ENCODE measurements around the gene TDRD15. TPM values are rescaled to one million over a fixed set of nuclear protein-coding genes. Genes with fewer than 3 reads are reported as not detected.
"Not testable (repeated sequence)": the region's sequence is repeated elsewhere in the genome, so short reads cannot be mapped to it uniquely, and the experiment has no call there.

The TDRD15 gene
- total RNA-seq, 1 donor from 2014 or later: 0.05 TPM

DNA sequence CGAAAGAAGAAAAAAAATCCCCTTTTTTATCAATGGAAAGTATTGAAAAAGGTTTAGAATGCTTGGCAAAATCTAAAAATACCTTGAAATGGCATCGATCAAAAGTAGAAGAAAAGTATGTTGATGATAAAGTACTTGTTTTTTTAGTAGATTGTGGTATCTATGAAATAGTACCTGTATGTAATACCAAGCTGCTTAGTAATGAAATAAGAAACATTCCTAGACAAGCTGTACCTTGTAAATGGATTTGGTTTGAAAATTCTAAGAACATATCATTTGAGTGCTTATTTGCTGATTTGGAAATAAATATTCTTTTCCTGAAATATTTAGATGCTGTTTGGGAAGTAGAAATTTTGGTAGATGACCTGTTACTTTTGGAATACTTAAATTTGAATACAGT is 18.4 kb downstream of the TDRD15 start:
- Mint-ChIP-seq H3K36me3 (ENCODE audit: low read depth, unreplicated experiment) (no peaks in the 10 kb centered on the region), H3K9me3 (ENCODE audit: unreplicated experiment) (no peaks in the 10 kb centered on the region), H3K27ac (ENCODE audit: unreplicated experiment) (no peak overlapping the region), H3K27me3 (ENCODE audit: unreplicated experiment) (no peaks in the 10 kb centered on the region), H3K4me1 (ENCODE audit: unreplicated experiment) (no peaks in the 10 kb centered on the region), H3K4me3 (ENCODE audit: unreplicated experiment) (no peak overlapping the region)
- DNase-seq (ENCODE audit: low spot score): no peak
- TF ChIP-seq, protein P1, sequence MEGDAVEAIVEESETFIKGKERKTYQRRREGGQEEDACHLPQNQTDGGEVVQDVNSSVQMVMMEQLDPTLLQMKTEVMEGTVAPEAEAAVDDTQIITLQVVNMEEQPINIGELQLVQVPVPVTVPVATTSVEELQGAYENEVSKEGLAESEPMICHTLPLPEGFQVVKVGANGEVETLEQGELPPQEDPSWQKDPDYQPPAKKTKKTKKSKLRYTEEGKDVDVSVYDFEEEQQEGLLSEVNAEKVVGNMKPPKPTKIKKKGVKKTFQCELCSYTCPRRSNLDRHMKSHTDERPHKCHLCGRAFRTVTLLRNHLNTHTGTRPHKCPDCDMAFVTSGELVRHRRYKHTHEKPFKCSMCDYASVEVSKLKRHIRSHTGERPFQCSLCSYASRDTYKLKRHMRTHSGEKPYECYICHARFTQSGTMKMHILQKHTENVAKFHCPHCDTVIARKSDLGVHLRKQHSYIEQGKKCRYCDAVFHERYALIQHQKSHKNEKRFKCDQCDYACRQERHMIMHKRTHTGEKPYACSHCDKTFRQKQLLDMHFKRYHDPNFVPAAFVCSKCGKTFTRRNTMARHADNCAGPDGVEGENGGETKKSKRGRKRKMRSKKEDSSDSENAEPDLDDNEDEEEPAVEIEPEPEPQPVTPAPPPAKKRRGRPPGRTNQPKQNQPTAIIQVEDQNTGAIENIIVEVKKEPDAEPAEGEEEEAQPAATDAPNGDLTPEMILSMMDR (IDR thresholded peaks at IDR 0.05; ENCODE audit: unreplicated experiment): no peak

DNA sequence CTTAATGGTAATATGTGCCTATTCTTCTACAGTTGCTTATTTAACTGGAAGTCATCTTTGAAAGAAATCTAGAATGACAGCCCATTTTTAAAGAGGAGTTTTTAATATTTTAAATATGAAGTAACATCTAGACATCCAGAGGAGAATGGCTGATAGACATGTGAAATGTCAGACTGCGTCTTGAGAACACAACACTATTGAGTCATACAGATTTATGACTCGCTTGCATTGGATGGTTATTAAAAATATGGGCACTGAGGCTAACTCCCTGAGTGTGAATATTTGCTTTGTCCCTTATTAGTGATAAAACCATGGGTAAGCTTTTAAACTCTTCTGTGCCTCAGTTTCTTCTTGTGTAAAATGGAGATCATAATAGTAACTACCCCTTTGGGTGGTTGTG is 22.9 kb downstream of the TDRD15 start:
- Mint-ChIP-seq H3K9me3 (ENCODE audit: unreplicated experiment) (no peaks in the 10 kb centered on the region), H3K27ac (ENCODE audit: unreplicated experiment) (no peak overlapping the region), H3K27me3 (ENCODE audit: unreplicated experiment) (no peaks in the 10 kb centered on the region), H3K4me3 (ENCODE audit: unreplicated experiment) (no peak overlapping the region), H3K36me3 (ENCODE audit: low read depth, unreplicated experiment) (no peaks in the 10 kb centered on the region), H3K4me1 (ENCODE audit: unreplicated experiment) (no peaks in the 10 kb centered on the region)
- DNase-seq (ENCODE audit: low spot score): no peak
- TF ChIP-seq, protein P1 (IDR thresholded peaks at IDR 0.05; ENCODE audit: unreplicated experiment): no peak

DNA sequence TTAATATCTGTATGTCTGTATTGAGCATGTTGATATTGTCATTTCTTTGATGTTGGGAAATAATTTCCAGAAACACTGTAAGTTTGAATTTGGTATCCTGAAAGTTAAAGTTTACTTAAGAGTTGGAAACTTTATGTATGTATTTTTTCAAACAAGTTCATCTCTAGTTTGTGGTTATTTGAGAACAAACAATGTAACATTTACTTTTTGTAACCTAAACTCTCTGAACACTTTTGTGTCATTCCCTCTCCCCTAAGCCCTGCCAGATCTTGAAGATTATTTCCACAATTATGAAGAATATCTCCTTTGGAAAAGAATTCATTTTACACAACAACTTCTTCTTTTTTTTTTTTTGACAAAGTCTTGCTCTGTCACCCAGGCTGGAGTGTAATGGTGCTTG is 24.9 kb downstream of the TDRD15 start:
- H3K27ac Mint-ChIP-seq (ENCODE audit: unreplicated experiment): no peak overlapping the region
- TF ChIP-seq, protein P1 (IDR thresholded peaks at IDR 0.05; ENCODE audit: unreplicated experiment): no peak
- no peaks in the 10 kb centered on the region for H3K36me3 Mint-ChIP-seq (ENCODE audit: low read depth, unreplicated experiment)
- H3K4me1 Mint-ChIP-seq (ENCODE audit: unreplicated experiment): no peaks in the 10 kb centered on the region
- DNase-seq (ENCODE audit: low spot score): no peak
- no peaks in the 10 kb centered on the region for H3K27me3 Mint-ChIP-seq (ENCODE audit: unreplicated experiment)
- no peak overlapping the region for H3K4me3 Mint-ChIP-seq (ENCODE audit: unreplicated experiment)
- H3K9me3 Mint-ChIP-seq (ENCODE audit: unreplicated experiment): no peaks in the 10 kb centered on the region

DNA sequence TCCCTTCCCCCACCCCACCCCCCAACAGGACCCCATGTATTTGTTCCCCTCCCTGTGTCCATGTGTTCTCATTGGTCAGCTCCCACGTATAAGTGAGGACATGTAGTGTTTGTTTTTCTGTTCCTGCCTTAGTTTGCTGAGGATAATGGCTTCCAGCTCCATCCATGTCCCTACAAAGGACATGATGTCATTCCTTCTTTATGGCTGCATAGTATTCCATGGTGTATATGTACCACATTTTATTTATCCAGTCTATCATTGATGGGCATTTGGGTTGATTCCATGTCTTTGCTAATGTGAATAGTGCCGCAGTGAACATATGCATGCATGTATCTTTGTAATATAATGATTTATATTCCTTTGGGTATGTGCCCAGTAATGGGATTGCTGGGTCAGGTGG is 27.5 kb downstream of the TDRD15 start:
- not testable (repeated sequence) for H3K4me3 Mint-ChIP-seq (ENCODE audit: unreplicated experiment); H3K36me3 Mint-ChIP-seq (ENCODE audit: low read depth, unreplicated experiment); DNase-seq (ENCODE audit: low spot score); H3K27ac Mint-ChIP-seq (ENCODE audit: unreplicated experiment); H3K4me1 Mint-ChIP-seq (ENCODE audit: unreplicated experiment); H3K9me3 Mint-ChIP-seq (ENCODE audit: unreplicated experiment); H3K27me3 Mint-ChIP-seq (ENCODE audit: unreplicated experiment)

DNA sequence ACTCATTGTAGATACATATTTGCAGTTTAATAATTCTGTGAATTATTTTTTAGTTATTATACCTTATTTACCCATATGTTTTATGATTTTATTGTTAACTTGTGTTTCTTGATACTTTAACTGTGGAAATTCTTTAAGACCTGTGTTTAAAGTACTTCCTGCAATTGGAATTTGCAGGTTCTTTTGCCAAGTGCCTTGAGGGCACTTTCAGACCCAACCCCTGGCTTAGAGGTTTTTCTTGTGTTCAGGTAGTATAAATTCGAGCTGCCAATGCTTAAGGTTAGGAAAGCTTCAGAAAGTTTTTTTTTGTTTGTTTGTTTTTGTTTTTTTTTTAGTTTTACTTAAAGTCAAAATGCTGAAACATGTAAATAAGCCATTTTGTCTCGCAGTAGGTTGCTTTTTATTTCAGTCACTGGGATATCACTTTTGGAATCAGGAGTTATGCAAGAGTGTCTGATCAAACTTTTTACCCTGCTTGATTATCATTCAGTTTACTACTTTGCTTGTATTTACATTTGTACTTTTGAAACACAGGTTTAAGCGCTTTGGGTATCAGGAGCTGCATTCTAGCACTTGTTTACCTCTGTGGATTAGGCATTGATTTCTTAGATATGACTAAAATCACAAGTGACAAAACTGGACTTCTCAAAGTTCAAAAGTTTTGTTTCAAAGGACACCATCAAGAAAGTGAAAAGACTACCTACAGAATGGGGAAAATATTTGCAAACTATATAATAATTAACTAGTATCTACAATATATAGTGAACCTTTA is 31.8 kb downstream of the TDRD15 start:
- no peaks in the 10 kb centered on the region for H3K36me3 Mint-ChIP-seq (ENCODE audit: low read depth, unreplicated experiment)
- no peaks in the 10 kb centered on the region for H3K9me3 Mint-ChIP-seq (ENCODE audit: unreplicated experiment)
- H3K4me3 Mint-ChIP-seq (ENCODE audit: unreplicated experiment): no peak overlapping the region
- DNase-seq (ENCODE audit: low spot score): no peak
- no peaks in the 10 kb centered on the region for H3K4me1 Mint-ChIP-seq (ENCODE audit: unreplicated experiment)
- TF ChIP-seq, protein P1 (IDR thresholded peaks at IDR 0.05; ENCODE audit: unreplicated experiment): no peak
- H3K27ac Mint-ChIP-seq (ENCODE audit: unreplicated experiment): no peak overlapping the region
- H3K27me3 Mint-ChIP-seq (ENCODE audit: unreplicated experiment): no peaks in the 10 kb centered on the region

All from endothelial cell (in vitro differentiated cells).